Retina (tissue), 1 donor: ENCODE measurements around the gene P2RX7.
A peak's percentile ranks its signal among the peaks of the same experiment; 100 is the strongest.

Experiments
- DNase-seq: peaks from one replicate; pipeline ENCODE4 v3.0.0-alpha.2; 2016

Gene P2RX7

GRCh38 chr12:121132601-121133481, at the start of gene P2RX7:
TSS of gene P2RX7 (plus strand) at chr12:121132876. CDS start at chr12:121132971, 95 bp downstream.
- peak; percentile 79 for DNase-seq

DNA sequence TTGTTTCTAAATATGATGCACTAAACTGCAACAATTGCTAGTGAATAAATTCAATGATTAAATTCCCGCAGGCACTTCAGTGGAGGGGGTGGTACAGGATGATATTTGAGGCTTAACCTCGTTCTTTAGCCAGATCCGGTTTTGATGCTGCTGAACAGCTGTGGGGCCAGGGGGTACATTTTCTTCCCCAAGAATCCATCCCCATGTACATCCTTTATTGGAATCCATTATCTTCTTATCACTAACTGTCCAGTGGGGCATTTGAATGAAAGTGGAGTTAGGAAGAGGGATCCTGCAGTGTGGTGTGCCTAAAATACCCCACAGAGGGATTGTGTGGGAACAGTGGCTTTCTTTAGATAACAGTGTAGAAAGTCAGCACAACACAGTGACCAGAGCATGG, 48.4 kb upstream of the P2RX7 start:
- DNase-seq = no peak

DNA sequence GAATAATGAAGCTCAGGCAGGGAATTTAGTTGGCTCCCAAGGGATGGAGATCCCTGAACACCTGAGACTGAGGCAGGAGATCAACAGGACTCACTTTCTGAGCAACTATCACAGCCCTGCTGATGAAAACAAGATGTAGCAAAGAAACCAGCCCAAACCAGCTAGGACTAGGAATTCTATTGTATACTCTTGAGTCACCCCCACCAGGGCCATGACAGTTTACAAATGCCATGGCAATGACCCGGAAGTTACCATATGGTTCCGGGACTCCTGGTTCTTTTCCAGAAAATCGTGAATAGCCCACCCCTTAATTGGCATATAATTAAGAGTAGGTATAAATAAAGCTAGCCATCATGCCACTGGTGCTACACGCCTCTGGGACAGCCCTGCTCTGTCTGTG, 47.6 kb upstream of the P2RX7 start:
- no peak for DNase-seq

DNA sequence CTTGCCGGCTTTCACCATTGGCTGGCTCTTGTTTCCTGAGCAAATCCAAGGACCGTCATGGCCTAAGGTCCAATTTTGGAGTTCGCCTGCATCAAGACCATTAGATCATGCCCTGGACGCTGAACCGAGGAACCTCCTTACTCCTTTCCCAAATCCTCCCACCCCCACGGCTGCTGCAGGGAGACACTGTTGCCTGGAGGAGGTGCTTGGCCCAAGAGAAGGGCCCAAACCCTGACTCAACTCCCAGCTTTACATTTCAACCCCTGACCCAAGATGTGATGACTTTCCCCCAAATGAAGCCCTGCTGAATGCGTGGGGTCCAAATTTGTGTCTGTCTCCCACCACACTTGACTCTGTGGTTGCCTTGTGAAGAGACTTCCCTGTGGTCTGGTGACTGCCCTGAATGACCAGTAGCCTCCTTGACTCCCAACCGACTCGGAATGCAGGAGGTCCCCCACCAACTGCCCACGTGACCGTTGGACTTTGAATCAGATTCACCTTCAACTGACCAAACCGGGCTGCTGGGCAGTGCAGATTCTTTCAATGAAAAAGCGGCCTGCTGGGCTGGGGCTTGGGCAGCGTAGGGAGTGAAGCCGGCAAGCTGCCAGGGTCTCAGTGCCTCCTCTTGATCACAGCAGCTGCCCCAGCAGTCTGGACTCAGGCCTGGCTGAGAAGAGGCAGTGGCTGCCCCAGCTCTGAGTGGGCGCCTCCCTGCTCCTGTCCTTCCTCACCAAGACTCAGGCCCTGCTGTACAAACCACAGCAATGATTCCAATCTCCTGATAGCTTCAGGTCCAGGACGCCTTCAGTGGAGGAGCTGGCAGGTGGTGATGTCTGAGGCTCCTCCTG, 46.9 kb upstream of the P2RX7 start:
- DNase-seq = no peak

DNA sequence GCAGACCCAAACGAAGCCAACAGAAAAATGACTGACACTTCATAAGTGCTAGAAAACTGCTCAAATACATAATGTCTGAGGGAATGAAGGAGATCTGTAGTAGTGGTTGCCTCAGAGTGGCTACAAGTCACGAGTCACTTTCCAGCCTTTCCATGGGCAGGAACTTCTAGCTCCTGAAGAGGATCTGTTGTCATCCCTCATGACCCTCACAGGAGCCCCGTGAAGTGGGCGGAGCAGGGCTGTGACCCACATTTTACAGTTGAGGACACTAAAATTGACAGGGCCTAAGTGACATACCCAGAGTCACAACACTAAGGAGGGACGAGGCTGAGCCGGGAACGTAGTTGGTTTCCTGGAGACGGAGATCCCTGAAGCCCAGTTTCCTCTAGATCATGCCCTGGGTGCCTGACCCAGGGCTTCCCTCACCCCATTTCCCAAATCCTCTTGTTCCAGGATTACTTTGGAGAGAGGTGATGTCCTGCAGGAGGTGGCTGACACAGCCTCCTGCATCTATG, 45.8 kb upstream of the P2RX7 start:
- no peak for DNase-seq

GRCh38 chr12:121087467-121088194, 45.0 kb upstream of the P2RX7 start:
- DNase-seq = no peak

- no peak for DNase-seq
Measured at GRCh38 chr12:121088195-121088585, 44.5 kb upstream of the P2RX7 start.

- DNase-seq = no peak
Measured at GRCh38 chr12:121089031-121089812, 43.5 kb upstream of the P2RX7 start.

DNA sequence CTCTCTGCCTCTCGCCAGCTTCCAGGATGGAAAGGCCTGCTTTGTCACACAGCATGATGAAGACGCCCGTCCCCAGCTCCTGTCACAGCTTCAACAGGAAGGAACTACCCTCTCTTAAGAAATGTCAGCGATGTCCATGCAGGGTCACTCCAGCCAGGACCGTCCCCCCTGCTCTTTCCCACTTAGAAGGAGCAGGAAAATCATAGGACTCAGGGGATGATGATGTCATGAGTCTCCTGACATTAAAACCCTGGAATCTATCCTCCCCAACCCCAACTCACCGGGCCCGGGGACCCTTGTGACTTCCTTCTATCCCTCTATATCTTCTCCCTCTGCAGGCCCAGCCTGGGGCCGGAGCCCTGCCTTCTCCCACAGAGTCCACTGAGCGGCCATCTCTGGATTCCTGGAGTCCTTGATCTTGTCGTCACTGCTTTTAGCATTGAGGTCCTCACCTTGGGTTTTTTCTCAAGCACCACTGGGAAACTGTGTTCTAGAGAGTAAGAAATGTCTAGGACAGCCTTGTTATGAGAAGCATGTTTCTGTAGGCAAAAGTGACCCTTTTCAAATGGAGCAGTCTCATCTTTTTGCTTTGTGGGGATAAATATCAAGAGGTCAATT, 42.8 kb upstream of the P2RX7 start:
- DNase-seq = no peak

GRCh38 chr12:121090586-121091514, 41.8 kb upstream of the P2RX7 start:
- DNase-seq = no peak

- DNase-seq = no peak
Measured at GRCh38 chr12:121092034-121092433, 40.6 kb upstream of the P2RX7 start.

DNA sequence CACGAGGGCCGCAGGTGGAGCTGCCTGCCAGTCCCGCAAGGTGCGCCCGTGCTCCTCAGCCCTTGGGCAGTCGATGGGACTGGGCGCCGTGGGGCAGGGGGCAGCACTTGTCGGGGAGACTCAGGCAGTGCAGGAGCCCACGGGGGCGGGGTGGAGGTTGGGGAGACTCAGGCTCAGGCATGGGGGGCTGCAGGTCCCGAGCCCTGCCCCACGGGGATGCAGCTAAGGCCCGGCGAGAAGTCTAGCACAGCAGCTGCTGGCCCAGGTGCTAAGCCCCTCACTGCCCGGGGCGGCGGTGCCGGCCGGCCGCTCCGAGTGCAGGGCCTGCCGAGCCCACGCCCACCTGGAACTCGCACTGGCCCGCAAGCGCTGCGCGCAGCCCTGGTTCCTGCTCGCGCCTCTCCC, 39.2 kb upstream of the P2RX7 start:
- DNase-seq = no peak

- peak; percentile 91 for DNase-seq
Measured at GRCh38 chr12:121095544-121096198, 37.0 kb upstream of the P2RX7 start.

DNA sequence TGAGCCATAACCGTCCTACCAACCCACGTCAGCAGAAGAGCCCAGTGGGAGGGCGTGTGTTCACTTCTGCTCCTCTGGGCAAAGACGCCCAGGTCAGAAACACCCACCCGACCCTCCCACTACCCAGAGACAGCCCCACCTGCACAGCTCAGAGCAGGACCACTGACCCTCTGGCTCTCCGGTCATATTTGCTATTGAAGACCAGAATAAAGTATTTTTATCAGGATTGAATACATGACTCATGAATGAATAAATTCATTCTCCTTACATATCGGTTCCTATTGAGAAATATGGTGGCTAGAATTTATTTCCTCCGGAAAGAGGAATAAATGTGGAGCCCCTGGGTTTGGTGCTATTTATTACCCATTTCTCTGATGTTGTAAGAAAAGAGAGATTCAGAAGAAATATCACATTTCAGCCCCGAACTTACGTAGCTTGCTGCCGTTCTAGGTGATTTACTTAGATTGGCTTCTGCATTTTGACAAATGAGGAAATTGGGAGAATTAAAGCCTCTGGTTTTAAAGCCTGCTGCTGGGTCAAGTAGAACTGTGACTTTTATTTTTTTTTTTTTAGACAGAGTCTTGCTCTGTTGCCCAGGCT, 36.4 kb upstream of the P2RX7 start:
- DNase-seq = no peak

- DNase-seq = no peak
Measured at GRCh38 chr12:121099779-121100178, 32.9 kb upstream of the P2RX7 start.

- DNase-seq = no peak
Measured at GRCh38 chr12:121102307-121102706, 30.4 kb upstream of the P2RX7 start.

DNA sequence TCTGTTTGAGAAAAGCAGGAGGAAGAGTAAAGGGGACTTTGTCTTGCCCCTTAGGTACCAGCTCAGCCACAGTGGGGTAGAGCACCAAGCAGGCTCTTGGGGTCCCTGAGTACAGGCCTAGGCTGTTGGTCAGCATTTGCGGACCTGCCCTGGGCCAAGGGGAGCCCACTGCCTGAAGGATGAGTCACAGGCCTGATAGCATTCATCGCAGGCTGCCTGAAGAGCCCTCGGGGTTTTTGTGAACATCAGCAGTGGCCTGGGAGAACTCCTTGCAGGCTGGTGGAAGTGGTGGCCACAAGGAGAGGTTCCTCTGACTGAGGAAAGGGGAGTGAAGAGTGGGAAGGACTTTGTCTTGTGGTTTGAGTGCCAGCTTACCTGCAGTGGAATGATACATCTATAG, 25.0 kb upstream of the P2RX7 start:
- DNase-seq = no peak

- DNase-seq = no peak
Measured at GRCh38 chr12:121108492-121108891, 24.2 kb upstream of the P2RX7 start.

GRCh38 chr12:121110211-121110940, 22.3 kb upstream of the P2RX7 start:
- peak; percentile 63 for DNase-seq
